Effector CD4-positive, alpha-beta T cell (primary cell): ENCODE data around the gene TEX44.

Experiments
- DNase-seq: peaks from one replicate; pipeline ENCODE4 v3.0.0-alpha.2; 2020

Gene TEX44

GRCh38 chr2:231605607-231606091 lies 13.0 kb downstream of the TEX44 start:
- DNase-seq, result no peak

- no peak for DNase-seq
Observed at GRCh38 chr2:231606941-231607340, 14.3 kb downstream of the TEX44 start.

- DNase-seq, result peak; percentile 21
Observed at GRCh38 chr2:231611273-231612108, 18.8 kb downstream of the TEX44 start.

GRCh38 chr2:231612109-231612455 lies 19.4 kb downstream of the TEX44 start:
- no peak for DNase-seq

- peak; percentile 83 for DNase-seq
Observed at GRCh38 chr2:231612456-231613330, 20.0 kb downstream of the TEX44 start.

GRCh38 chr2:231613331-231613662 lies 20.6 kb downstream of the TEX44 start:
- no peak for DNase-seq

- peak; percentile 35 for DNase-seq
Observed at GRCh38 chr2:231613663-231614558, 21.2 kb downstream of the TEX44 start.

- DNase-seq, result no peak
Observed at GRCh38 chr2:231614559-231615057, 21.9 kb downstream of the TEX44 start.

GRCh38 chr2:231615058-231615671 lies 22.5 kb downstream of the TEX44 start:
- no peak for DNase-seq

GRCh38 chr2:231616296-231616695 lies 23.6 kb downstream of the TEX44 start:
- no peak for DNase-seq

GRCh38 chr2:231617059-231617926 lies 24.6 kb downstream of the TEX44 start:
- DNase-seq, result no peak

GRCh38 chr2:231621051-231621879 lies 28.6 kb downstream of the TEX44 start:
- DNase-seq, result no peak

GRCh38 chr2:231622963-231623362 lies 30.3 kb downstream of the TEX44 start:
- DNase-seq, result no peak

- no peak for DNase-seq
Observed at GRCh38 chr2:231626449-231626848, 33.8 kb downstream of the TEX44 start.

- DNase-seq, result no peak
Observed at GRCh38 chr2:231627384-231628120, 34.9 kb downstream of the TEX44 start.

GRCh38 chr2:231632559-231633142 lies 40.0 kb downstream of the TEX44 start:
- DNase-seq, result no peak

GRCh38 chr2:231633241-231633976 lies 40.7 kb downstream of the TEX44 start:
- DNase-seq, result no peak

GRCh38 chr2:231634412-231634811 lies 41.7 kb downstream of the TEX44 start:
- DNase-seq, result no peak
